Peyer's patch (tissue), 4 donors: ENCODE results near the gene HYAL2.

ENCODE experiments used
- POLR2A ChIP-seq, 2 donors: fragments of 450-650 bp; IDR thresholded peaks; one replicate each; pipeline ENCODE4 v1.5.1; 2017; ENCODE audit warnings: antibody characterized with exemption in 2 of 2, mild to moderate bottlenecking in 2 of 2, moderate library complexity in 2 of 2
- TF ChIP-seq, protein P1 (sequence below), 6 experiments: fragments of 450-650 bp in 4 of 6; fragments of 200-600 bp in 2 of 6; sonication (generic) in 1 of 6; IDR thresholded peaks; one replicate each; pipeline ENCODE4 v1.5.1; 2017 to 2019; ENCODE audit warnings: antibody characterized with exemption in 6 of 6, mild to moderate bottlenecking in 3 of 6, moderate library complexity in 1 of 6

- TF ChIP-seq, protein P1, sequence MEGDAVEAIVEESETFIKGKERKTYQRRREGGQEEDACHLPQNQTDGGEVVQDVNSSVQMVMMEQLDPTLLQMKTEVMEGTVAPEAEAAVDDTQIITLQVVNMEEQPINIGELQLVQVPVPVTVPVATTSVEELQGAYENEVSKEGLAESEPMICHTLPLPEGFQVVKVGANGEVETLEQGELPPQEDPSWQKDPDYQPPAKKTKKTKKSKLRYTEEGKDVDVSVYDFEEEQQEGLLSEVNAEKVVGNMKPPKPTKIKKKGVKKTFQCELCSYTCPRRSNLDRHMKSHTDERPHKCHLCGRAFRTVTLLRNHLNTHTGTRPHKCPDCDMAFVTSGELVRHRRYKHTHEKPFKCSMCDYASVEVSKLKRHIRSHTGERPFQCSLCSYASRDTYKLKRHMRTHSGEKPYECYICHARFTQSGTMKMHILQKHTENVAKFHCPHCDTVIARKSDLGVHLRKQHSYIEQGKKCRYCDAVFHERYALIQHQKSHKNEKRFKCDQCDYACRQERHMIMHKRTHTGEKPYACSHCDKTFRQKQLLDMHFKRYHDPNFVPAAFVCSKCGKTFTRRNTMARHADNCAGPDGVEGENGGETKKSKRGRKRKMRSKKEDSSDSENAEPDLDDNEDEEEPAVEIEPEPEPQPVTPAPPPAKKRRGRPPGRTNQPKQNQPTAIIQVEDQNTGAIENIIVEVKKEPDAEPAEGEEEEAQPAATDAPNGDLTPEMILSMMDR (IDR thresholded peaks at IDR 0.05), result no peak
- no peak for TF ChIP-seq POLR2A (IDR thresholded peaks at IDR 0.05)
Measured at GRCh38 chr3:50299929-50300680, 22.4 kb downstream of the HYAL2 start.
